Measurements from ENCODE around the gene GSTM3. TPM values are rescaled to one million over a fixed set of nuclear protein-coding genes. Genes with fewer than 3 reads are reported as not detected.

The GSTM3 gene
- total and polyA plus RNA-seq, 7 donors: 10.1 to 79.8 (median 39.8) TPM

DNA sequence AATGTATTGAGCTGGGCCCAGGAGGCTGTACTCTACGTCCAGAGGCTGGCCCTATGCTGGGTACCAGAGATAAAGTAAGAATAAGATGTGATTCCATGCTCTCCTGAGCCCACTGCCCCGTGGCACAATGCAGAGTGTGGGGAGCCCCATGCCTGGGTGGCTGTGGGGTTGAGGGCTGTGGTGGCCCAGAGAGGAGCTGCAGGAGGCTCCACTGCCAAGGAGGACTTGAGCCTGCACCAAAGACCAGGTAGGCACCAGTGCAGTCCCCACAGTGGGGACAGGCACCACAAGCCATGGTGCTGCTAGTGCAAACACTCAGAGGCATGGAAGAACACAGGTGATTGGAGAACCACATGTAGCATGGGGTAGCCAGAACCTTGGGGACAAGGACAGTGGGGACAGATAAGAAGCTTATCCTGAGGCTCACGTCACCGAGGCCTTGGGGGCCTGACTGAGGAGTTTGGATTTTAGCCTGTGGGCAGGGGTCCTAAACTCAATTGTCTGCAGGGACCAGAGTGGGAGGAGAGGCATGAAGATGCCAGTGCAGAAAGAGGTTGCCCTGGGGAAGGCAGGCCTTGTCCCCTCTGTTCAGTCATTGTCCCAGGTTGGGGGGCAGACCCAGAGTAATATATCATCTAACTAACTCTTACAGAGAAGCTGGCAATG lies 44.7 kb upstream of the GSTM3 start:
- 82 to 91% (median 90%) methylated on average over 4 of the region's 4 CpGs for WGBS, 3 donors
- intact Hi-C loops (cut with DNase I): no loop called here

DNA sequence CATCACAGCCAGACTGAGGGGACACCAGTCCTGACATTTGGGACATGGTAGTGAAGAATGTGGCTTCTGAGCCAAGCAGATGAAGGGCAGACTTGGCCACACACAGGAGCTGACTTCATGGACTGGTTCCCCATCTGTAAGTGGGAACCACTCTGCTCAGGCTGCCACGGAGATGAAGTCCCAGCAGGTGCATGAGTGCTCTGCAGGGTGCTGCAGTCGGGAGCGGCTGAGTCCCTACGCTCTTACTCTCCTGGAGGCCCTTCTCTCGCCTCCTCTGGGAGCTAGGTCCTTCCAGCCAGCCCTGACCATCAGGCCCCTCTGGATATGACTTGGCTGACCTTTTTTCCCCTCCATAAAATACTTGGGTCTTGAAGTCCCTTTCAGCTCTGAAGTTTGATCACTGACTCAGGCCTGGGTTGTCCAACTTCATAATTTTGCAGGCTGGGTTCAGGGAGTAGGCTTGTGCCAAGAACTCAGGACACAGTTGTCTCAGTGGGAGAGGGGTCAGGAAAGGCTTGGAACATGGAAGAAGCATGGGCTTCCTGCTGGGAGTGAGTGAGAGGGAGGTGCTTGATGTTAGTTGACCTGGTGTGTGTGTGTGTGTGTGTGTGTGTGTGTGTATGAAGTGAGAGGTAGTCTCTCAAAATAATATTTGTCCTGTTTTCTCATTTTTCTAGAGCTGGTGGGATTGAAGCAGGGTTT lies 43.9 kb upstream of the GSTM3 start:
- no peaks in the 10 kb centered on the region for H3K9me3 ChIP-seq

More for the DNA sequence above, 44.7 kb upstream of the GSTM3 start:
- ATAC-seq (no peak), DNase-seq (peak in 1 of 2 donors; percentile 29)
- no peaks in the 10 kb centered on the region for H3K36me3 ChIP-seq (ENCODE audit: insufficient read depth in 1 of 2, low read depth in 1 of 2)
- H3K27me3 ChIP-seq (ENCODE audit: insufficient read depth in 3 of 3, low read length in 2 of 3): no peaks in the 10 kb centered on the region
- H3K27ac ChIP-seq: no peak overlapping the region
- H3K9me3 ChIP-seq: no peaks in the 10 kb centered on the region
- no peak overlapping the region for H3K4me3 ChIP-seq
- H3K4me1 ChIP-seq: peaks cover 3% of the 10 kb centered on the region
- TF ChIP-seq, protein P1, sequence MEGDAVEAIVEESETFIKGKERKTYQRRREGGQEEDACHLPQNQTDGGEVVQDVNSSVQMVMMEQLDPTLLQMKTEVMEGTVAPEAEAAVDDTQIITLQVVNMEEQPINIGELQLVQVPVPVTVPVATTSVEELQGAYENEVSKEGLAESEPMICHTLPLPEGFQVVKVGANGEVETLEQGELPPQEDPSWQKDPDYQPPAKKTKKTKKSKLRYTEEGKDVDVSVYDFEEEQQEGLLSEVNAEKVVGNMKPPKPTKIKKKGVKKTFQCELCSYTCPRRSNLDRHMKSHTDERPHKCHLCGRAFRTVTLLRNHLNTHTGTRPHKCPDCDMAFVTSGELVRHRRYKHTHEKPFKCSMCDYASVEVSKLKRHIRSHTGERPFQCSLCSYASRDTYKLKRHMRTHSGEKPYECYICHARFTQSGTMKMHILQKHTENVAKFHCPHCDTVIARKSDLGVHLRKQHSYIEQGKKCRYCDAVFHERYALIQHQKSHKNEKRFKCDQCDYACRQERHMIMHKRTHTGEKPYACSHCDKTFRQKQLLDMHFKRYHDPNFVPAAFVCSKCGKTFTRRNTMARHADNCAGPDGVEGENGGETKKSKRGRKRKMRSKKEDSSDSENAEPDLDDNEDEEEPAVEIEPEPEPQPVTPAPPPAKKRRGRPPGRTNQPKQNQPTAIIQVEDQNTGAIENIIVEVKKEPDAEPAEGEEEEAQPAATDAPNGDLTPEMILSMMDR (IDR thresholded peaks at IDR 0.05): no peak

DNA sequence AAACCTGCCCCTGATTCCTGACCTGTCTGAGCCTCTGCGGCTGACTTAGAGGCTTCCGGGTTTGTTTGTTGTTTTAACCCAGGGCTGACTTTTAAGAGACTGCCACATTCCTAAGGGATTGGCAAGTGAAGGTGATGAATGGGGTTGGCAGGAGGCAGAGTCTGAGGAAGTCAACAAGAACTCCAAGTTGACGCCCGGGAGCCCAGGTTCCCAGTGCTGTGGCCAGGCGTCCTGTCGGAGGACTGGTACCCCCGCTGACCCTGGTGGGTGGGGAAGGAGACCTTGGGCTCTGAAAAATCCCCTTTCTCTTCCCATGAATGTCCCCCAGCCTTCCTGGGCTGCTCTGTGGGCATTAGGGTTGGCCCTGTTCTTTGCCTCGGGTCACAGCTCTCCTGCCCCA lies 42.6 kb upstream of the GSTM3 start:
- Histone ChIP-seq H3K4me1 (peaks cover 3% of the 10 kb centered on the region), H3K4me3 (no peak overlapping the region), H3K27me3 (ENCODE audit: insufficient read depth in 3 of 3, low read length in 2 of 3) (no peaks in the 10 kb centered on the region), H3K36me3 (ENCODE audit: insufficient read depth in 1 of 2, low read depth in 1 of 2) (no peaks in the 10 kb centered on the region), H3K27ac (no peak overlapping the region), H3K9me3 (no peaks in the 10 kb centered on the region)
- intact Hi-C loops (cut with DNase I): no loop called here
- 54 to 66% (median 54%) methylated on average over 8 of the region's 8 CpGs for WGBS, 3 donors
- peak in 3 of 4 donors; percentile 49 to 72 (median 67) for ATAC-seq
- TF ChIP-seq, protein P1 (IDR thresholded peaks at IDR 0.05): no peak
- peak in 1 of 2 donors; percentile 48 for DNase-seq

More for the DNA sequence above, 43.9 kb upstream of the GSTM3 start:
- WGBS, 3 donors: 67 to 79% (median 79%) methylated on average over 5 of the region's 5 CpGs
- ATAC-seq (no peak), DNase-seq (peak in 1 of 2 donors; percentile 23)
- TF ChIP-seq, protein P1 (IDR thresholded peaks at IDR 0.05): no peak
- intact Hi-C loops (cut with DNase I): no loop called here
- Histone ChIP-seq H3K4me3 (no peak overlapping the region), H3K4me1 (peaks cover 3% of the 10 kb centered on the region), H3K36me3 (ENCODE audit: insufficient read depth in 1 of 2, low read depth in 1 of 2) (no peaks in the 10 kb centered on the region), H3K27me3 (ENCODE audit: insufficient read depth in 3 of 3, low read length in 2 of 3) (no peaks in the 10 kb centered on the region), H3K27ac (no peak overlapping the region)

DNA sequence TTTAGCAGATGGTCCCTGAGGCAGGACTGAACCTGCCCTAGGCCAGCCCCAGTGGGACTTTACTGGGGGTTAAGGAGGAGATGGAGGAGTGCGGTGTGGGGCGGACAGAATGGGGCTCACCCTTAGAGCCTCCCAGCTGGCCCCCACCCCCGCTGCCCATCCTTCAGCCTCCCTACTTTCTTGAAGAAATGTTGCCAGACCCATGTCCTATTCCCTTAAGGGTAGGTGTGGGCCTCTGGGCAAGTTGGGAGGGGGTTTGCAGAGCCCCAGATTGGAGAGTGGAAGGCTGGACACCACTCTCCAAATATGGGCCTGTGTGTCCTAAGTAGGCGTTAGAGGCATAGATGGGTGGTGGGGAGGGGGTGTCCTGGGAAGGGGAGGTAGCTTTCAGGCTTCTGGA lies 42.1 kb upstream of the GSTM3 start:
- Histone ChIP-seq H3K9me3 (no peaks in the 10 kb centered on the region), H3K36me3 (ENCODE audit: insufficient read depth in 1 of 2, low read depth in 1 of 2) (no peaks in the 10 kb centered on the region), H3K27me3 (ENCODE audit: insufficient read depth in 3 of 3, low read length in 2 of 3) (no peaks in the 10 kb centered on the region), H3K4me1 (peaks cover 3% of the 10 kb centered on the region), H3K27ac (no peak overlapping the region), H3K4me3 (no peak overlapping the region)
- no peak for ATAC-seq
- peak in 1 of 2 donors; percentile 22 for DNase-seq
- intact Hi-C loops (cut with DNase I): no loop called here
- WGBS, 3 donors: 93 to 95% (median 93%) methylated on average over 4 of the region's 4 CpGs
- TF ChIP-seq, protein P1 (IDR thresholded peaks at IDR 0.05): no peak

All from psoas muscle (tissue), 8 donors.